MCF 10A (cell line): ENCODE measurements around the gene CDC42EP1. TPM values are rescaled to one million over a fixed set of nuclear protein-coding genes. Genes with fewer than 3 reads are reported as not detected.
A peak's percentile ranks its signal among the peaks of the same experiment; 100 is the strongest.

Experiments used
- BruUV-seq: library from RNA; stranded (reverse); fragments of 400-500 nt; replicated peaks from 2 replicates; lab custom pipeline; 2021; lab: Mats Ljungman, UMichigan
- CTCF ChIA-PET: fragments of 300-600 bp; sonication (Branson Sonifier 250); formaldehyde crosslinking; extraction: SDS; loops from one replicate; lab custom pipeline; 2021; ENCODE audit warnings: antibody characterized with exemption, inconsistent platforms; lab: Yijun Ruan, JAX
- POLR2A ChIA-PET: fragments of 300-600, 350-650 bp; sonication (Branson Sonifier 250); formaldehyde crosslinking; extraction: SDS; loops from one replicate; lab custom pipeline; 2020; ENCODE audit warnings: antibody characterized with exemption, inconsistent platforms; lab: Yijun Ruan, JAX
- DNase-seq: peaks from one replicate; pipeline ENCODE4 v3.0.0-alpha.2; 2018; ENCODE audit not compliant: unreplicated experiment
- H3K27ac Mint-ChIP-seq: one replicate; pipeline ENCODE4 v1.8.0; 2022; ENCODE audit warnings: mild to moderate bottlenecking, low read depth, mixed read lengths; ENCODE audit not compliant: unreplicated experiment
- H3K27me3 Mint-ChIP-seq: one replicate; pipeline ENCODE4 v1.8.0; 2022; ENCODE audit warnings: mixed read lengths; ENCODE audit not compliant: insufficient read depth, unreplicated experiment
- H3K36me3 Mint-ChIP-seq: one replicate; pipeline ENCODE4 v1.8.0; 2022; ENCODE audit warnings: mild to moderate bottlenecking, moderate library complexity, mixed read lengths; ENCODE audit not compliant: insufficient read depth, unreplicated experiment
- H3K4me1 Mint-ChIP-seq: one replicate; pipeline ENCODE4 v1.8.0; 2022; ENCODE audit warnings: mixed read lengths; ENCODE audit not compliant: insufficient read depth, unreplicated experiment
- H3K4me3 Mint-ChIP-seq: one replicate; pipeline ENCODE4 v1.8.0; 2022; ENCODE audit warnings: mild to moderate bottlenecking, moderate library complexity, mixed read lengths; ENCODE audit not compliant: unreplicated experiment
- H3K9me3 Mint-ChIP-seq: one replicate; pipeline ENCODE4 v1.8.0; 2022; ENCODE audit warnings: mixed read lengths; ENCODE audit not compliant: unreplicated experiment
- CTCF ChIP-seq: fragments of 200-600 bp; IDR thresholded peaks from one replicate; pipeline ENCODE4 v1.8.0; 2022; ENCODE audit warnings: antibody characterized with exemption, mild to moderate bottlenecking; ENCODE audit not compliant: unreplicated experiment
- intact Hi-C: fragments of 100-400 bp; cut with micrococcal nuclease; formaldehyde crosslinking; loops from 2 replicates; pipeline ENCODE4 v1.14.1; 2022
- total RNA-seq: library from RNA; stranded (reverse); gene quantifications from 2 replicates; pipeline ENCODE4 v1.2.3, GENCODE V29; 2022

The CDC42EP1 gene
- total RNA-seq, 1 experiment from 2014 or later: 148 TPM

GRCh38 chr22:37571258-37571991 lies 11.1 kb downstream of the CDC42EP1 start:
- intact Hi-C loops: no loop called here
- H3K36me3 Mint-ChIP-seq: peaks cover 14% of the 10 kb centered on the region
- peak; percentile 14 for TF ChIP-seq CTCF
- ChIA-PET POLR2A (interaction anchor here (0.9 to 2.0 kb wide), 6 partner anchors 9 to 35 kb away, joined by 3 to 11 read pairs (median 4); no protein-coding TSS in a partner anchor), CTCF (interaction anchor here (0.6 to 15.3 kb wide), 6 partner anchors 10 to 385 kb away, joined by 3 to 667 read pairs (median 6); no protein-coding TSS in a partner anchor)
- H3K4me1 Mint-ChIP-seq: peaks cover 11% of the 10 kb centered on the region
- H3K27ac Mint-ChIP-seq: no peak overlapping the region
- no peak overlapping the region for H3K4me3 Mint-ChIP-seq
- no peaks in the 10 kb centered on the region for H3K27me3 Mint-ChIP-seq
- H3K9me3 Mint-ChIP-seq: no peaks in the 10 kb centered on the region
- peak; percentile 77 for DNase-seq
- BruUV-seq: no TSS peak

- intact Hi-C loops: no loop called here
- Mint-ChIP-seq H3K27ac (no peak overlapping the region), H3K4me3 (no peak overlapping the region), H3K9me3 (no peaks in the 10 kb centered on the region), H3K27me3 (no peaks in the 10 kb centered on the region), H3K36me3 (peaks cover 10% of the 10 kb centered on the region), H3K4me1 (peaks cover 11% of the 10 kb centered on the region)
- DNase-seq: no peak
- CTCF ChIA-PET: interaction anchor here (0.5 to 11.3 kb wide), 4 partner anchors 17 to 385 kb away, joined by 3 to 131 read pairs (median 6); no protein-coding TSS in a partner anchor
- no peak for TF ChIP-seq CTCF
- no TSS peak for BruUV-seq
- POLR2A ChIA-PET: interaction anchor here (1.4 kb wide), 1 partner anchor 8 kb away, joined by 3 read pairs; no protein-coding TSS in a partner anchor
Observed at GRCh38 chr22:37571992-37572373, 11.7 kb downstream of the CDC42EP1 start.

- Mint-ChIP-seq H3K36me3 (no peaks in the 10 kb centered on the region), H3K4me1 (peaks cover 3% of the 10 kb centered on the region), H3K4me3 (no peak overlapping the region), H3K9me3 (no peaks in the 10 kb centered on the region), H3K27me3 (no peaks in the 10 kb centered on the region), H3K27ac (no peak overlapping the region)
- DNase-seq: no peak
- no peak for TF ChIP-seq CTCF
- BruUV-seq: no TSS peak
- intact Hi-C loops: no loop called here
- POLR2A ChIA-PET: interaction anchor here (0.6 to 1.0 kb wide), 3 partner anchors 15 to 27 kb away, joined by 3 to 4 read pairs (median 3); no protein-coding TSS in a partner anchor
- CTCF ChIA-PET: interaction anchor here (0.6 to 2.9 kb wide), 6 partner anchors 9 to 68 kb away, joined by 3 to 16 read pairs (median 5); no protein-coding TSS in a partner anchor
Observed at GRCh38 chr22:37575490-37576003, 15.3 kb downstream of the CDC42EP1 start.

- H3K9me3 Mint-ChIP-seq: no peaks in the 10 kb centered on the region
- no peak overlapping the region for H3K4me3 Mint-ChIP-seq
- no peaks in the 10 kb centered on the region for H3K4me1 Mint-ChIP-seq
- intact Hi-C loops: no loop called here
- no peak for TF ChIP-seq CTCF
- ChIA-PET CTCF (interaction anchor here (0.7 to 2.3 kb wide), 3 partner anchors 11 to 39 kb away, joined by 3 to 11 read pairs (median 4); no protein-coding TSS in a partner anchor), POLR2A (no interaction called here)
- no peak for DNase-seq
- no peaks in the 10 kb centered on the region for H3K36me3 Mint-ChIP-seq
- no peaks in the 10 kb centered on the region for H3K27me3 Mint-ChIP-seq
- BruUV-seq: no TSS peak
- no peak overlapping the region for H3K27ac Mint-ChIP-seq
Observed at GRCh38 chr22:37578002-37578401, 17.7 kb downstream of the CDC42EP1 start.
